Measurements from ENCODE around the gene IRAK2.
A peak's percentile ranks its signal among the peaks of the same experiment; 100 is the strongest.

Gene IRAK2

DNA sequence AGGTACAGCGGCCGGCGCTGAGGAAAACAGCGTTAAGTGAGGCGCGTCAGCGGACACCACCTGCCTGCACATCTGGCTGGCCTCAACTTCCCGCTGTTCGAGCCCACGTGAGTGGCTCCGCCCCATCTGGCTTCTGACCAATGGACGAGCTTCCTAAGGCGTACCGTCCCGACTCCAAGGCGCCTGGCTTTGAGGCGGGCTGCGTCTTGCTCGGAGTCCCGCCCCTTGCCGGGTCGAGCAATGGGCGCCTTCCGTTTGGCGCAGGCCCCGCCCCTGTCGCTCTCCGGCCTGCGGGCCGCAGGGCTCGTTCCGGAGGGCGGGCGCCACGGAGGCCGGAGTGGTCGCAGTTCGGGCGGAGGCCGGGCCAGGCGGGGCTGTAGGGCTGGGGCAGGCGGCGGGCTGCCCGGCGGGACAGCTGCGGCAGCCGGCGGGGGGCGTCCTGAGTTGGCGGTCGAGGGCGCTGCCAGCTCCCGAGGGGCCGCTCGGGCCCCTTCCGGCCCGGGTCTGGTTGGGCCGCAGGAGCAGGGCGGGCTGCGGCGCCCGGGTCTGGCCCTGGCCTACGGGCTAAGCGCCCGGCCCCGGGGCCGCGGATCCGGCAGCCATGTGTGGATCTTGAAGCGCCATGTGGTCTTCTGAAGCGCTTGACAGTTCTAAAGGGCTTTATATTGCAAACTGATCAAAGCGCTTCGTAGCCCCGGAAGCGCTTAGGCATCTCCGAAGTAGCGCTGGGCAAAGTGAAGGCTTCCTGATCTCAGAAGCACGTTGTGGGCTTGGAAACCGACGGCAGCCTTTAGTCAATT lies 83.7 kb downstream of the IRAK2 start, which contains the start of gene TATDN2:
Gene TATDN2, plus strand, starts transcription at position 276 of the 800 bp plus-strand sequence. CDS start 742 bp downstream, outside the sequence.
- TF ChIP-seq, protein P1, sequence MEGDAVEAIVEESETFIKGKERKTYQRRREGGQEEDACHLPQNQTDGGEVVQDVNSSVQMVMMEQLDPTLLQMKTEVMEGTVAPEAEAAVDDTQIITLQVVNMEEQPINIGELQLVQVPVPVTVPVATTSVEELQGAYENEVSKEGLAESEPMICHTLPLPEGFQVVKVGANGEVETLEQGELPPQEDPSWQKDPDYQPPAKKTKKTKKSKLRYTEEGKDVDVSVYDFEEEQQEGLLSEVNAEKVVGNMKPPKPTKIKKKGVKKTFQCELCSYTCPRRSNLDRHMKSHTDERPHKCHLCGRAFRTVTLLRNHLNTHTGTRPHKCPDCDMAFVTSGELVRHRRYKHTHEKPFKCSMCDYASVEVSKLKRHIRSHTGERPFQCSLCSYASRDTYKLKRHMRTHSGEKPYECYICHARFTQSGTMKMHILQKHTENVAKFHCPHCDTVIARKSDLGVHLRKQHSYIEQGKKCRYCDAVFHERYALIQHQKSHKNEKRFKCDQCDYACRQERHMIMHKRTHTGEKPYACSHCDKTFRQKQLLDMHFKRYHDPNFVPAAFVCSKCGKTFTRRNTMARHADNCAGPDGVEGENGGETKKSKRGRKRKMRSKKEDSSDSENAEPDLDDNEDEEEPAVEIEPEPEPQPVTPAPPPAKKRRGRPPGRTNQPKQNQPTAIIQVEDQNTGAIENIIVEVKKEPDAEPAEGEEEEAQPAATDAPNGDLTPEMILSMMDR (conservative IDR thresholded peaks at IDR 0.05; ENCODE audit: low read depth, low read length), result no peak
- peak within 1 kb of the TSS; percentile 84 for H3K4me3 ChIP-seq (ENCODE audit: low read length)
- DNase-seq (ENCODE audit: low read depth), result peak; percentile 85

DNA sequence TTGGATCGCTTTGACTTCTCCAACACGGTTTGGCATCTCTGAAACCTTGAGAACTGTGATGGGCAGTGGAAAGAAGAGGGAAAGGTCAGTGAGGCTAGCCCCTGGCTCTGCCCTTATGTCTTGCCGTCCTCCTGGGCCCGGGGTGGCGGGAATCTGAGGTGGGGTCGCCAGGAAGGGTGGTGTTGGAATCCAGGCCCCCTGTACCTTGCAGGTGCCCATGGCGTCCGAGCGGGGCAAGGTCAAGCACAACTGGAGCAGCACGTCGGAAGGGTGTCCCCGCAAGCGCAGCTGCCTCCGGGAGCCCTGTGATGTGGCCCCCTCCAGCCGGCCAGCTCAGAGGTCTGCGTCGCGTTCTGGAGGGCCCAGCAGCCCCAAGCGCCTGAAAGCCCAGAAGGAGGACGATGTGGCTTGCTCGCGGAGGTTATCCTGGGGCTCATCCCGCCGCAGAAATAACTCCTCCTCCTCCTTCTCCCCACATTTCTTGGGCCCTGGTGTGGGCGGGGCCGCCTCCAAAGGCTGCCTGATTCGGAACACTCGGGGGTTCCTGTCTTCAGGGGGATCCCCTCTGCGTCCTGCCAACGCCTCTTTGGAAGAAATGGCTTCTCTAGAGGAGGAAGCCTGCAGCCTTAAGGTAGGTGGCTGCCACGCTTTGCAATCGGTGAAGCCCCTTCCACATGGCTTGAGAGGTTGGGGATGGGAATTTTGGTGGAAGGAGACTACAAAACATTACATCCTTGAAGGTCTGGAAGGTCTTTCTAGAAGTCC lies 84.4 kb downstream of the IRAK2 start:
- TF ChIP-seq, protein P1 (conservative IDR thresholded peaks at IDR 0.05; ENCODE audit: low read depth, low read length), result no peak
- DNase-seq (ENCODE audit: low read depth), result no peak
- peak overlapping the region; percentile 84 for H3K4me3 ChIP-seq (ENCODE audit: low read length)

DNA sequence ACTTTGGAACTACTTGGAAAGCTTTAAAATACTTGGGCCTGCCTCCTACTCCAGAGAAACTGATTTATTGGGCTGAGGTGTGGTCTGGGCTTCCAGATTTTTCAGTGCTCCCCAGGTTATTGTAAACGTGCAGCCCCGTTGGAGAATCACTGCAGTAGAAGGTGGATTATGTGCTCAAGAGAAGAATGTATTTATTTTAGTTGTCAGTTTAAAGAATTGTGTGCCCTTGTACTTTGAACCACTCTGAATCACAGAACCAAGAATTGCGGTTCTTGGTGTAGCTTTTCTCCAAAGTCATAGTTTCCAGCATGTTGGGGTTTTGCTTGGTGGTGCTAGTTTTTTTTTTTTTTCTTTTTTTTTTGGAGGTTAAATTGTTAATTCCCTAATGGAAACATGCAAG lies 85.1 kb downstream of the IRAK2 start:
- no peak for DNase-seq (ENCODE audit: low read depth)
- TF ChIP-seq, protein P1 (conservative IDR thresholded peaks at IDR 0.05; ENCODE audit: low read depth, low read length), result no peak
- peak overlapping the region; percentile 84 for H3K4me3 ChIP-seq (ENCODE audit: low read length)

DNA sequence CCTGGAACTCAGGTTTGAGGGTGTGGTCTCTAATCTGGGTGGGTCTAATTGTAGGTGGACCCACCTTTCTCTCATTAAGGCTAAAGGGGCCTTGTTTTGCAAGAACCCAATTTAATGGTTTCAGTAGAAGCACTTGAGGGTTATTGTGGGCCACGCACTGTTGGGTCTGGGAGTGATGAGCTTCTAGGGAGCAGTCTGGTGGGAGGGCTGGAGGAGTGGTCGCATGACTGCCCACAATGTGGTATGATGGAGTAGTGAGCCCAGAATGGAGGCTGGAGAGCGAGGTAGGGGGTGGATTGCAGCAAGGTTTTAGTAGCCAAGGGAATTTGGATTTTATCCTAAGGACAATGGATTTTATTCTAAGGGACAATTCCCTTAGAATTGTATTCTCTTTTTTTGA lies 86.3 kb downstream of the IRAK2 start:
- peak overlapping the region; percentile 84 for H3K4me3 ChIP-seq (ENCODE audit: low read length)
- TF ChIP-seq, protein P1 (conservative IDR thresholded peaks at IDR 0.05; ENCODE audit: low read depth, low read length), result no peak
- no peak for DNase-seq (ENCODE audit: low read depth)

DNA sequence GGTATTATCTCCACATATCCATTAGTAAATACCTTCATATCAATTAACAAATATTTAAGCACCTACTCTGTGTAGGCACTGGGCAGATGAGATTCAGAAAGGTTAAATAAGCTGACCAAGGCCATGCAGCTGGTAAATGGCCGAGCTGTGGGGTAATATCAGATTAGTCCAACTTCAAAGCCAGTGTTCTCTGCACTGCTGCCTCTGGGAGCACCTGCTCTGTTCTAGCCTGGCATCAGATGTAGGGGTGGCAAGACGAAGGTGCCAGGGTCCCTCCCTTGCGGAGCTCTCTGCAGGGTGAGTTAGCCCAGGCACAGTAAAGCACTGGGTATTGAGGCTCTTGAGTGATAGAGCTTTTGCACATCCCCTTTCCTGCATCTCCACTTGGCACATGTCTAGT lies 89.0 kb downstream of the IRAK2 start:
- DNase-seq (ENCODE audit: low read depth), result no peak
- H3K4me3 ChIP-seq (ENCODE audit: low read length), result no peak overlapping the region
- TF ChIP-seq, protein P1 (conservative IDR thresholded peaks at IDR 0.05; ENCODE audit: low read depth, low read length), result no peak

DNA sequence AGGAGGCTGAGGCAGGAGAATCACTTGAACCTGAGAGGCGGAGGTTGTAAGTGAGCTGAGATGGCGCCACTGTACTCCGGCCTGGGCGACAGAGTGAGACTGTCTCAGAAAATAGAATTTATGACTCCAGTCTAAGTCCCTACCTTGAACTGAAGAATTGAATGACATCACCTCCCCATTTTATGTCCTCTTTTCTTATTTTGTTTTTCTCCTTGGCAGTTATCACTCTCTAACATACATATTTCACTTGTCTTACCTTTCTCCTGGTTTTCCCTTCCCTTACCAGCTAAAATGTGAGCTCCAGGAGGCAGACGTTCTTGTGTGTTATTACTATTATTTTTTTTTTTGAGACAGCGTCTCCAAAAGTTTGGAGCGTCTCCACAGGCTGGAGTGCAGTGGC lies 91.1 kb downstream of the IRAK2 start:
- TF ChIP-seq, protein P1 (conservative IDR thresholded peaks at IDR 0.05; ENCODE audit: low read depth, low read length), result no peak
- DNase-seq (ENCODE audit: low read depth), result no peak

More for the DNA sequence above, 91.1 kb downstream of the IRAK2 start:
- no peak overlapping the region for H3K4me3 ChIP-seq (ENCODE audit: low read length)
